Cardiac fibroblast (primary cell): ENCODE measurements around the gene LZTFL1.

ENCODE experiments used
- DNase-seq, 2 donors: peaks; one replicate each; pipeline versions ENCODE4 v3.0.0 to v3.0.0-alpha.2; 2010; ENCODE audit warnings: low read depth in 2 of 2
- H3K4me3 ChIP-seq, 2 donors: replicated peaks in 1 of 2; 1 replicate in 1 of 2; 2 replicates in 1 of 2; pipeline ENCODE4 v1.5.1; 2011; ENCODE audit warnings: low read depth in 2 of 2, low read length in 2 of 2, mild to moderate bottlenecking in 2 of 2, moderate library complexity in 1 of 2
- TF ChIP-seq, protein P1 (sequence below): IDR thresholded peaks from one replicate; pipeline ENCODE4 v1.5.1; 2011; ENCODE audit warnings: low read depth, mild to moderate bottlenecking, low read length, inconsistent platforms

Gene LZTFL1

DNA sequence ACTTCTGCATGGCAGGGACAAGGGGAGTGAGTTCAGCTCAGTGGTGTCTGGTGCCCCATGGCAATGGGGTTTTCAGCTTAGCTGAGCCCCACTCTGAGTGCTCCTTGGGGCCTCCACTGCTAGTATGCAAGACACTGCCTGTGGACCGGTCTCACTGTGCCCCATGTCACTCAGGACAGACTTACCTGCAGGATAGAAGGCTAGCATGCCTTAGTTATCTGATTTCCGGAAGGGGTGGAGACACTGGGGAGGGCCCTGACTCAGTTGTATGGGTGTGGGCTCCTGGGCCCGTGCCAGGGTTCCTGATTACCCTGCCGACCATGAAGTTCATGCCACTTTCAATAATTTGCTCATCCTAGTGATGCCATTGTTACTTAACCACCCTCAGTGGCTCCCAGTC is 41.3 kb downstream of the LZTFL1 start:
- TF ChIP-seq, protein P1, sequence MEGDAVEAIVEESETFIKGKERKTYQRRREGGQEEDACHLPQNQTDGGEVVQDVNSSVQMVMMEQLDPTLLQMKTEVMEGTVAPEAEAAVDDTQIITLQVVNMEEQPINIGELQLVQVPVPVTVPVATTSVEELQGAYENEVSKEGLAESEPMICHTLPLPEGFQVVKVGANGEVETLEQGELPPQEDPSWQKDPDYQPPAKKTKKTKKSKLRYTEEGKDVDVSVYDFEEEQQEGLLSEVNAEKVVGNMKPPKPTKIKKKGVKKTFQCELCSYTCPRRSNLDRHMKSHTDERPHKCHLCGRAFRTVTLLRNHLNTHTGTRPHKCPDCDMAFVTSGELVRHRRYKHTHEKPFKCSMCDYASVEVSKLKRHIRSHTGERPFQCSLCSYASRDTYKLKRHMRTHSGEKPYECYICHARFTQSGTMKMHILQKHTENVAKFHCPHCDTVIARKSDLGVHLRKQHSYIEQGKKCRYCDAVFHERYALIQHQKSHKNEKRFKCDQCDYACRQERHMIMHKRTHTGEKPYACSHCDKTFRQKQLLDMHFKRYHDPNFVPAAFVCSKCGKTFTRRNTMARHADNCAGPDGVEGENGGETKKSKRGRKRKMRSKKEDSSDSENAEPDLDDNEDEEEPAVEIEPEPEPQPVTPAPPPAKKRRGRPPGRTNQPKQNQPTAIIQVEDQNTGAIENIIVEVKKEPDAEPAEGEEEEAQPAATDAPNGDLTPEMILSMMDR, result no peak
- no peak overlapping the region for H3K4me3 ChIP-seq
- DNase-seq, result no peak

DNA sequence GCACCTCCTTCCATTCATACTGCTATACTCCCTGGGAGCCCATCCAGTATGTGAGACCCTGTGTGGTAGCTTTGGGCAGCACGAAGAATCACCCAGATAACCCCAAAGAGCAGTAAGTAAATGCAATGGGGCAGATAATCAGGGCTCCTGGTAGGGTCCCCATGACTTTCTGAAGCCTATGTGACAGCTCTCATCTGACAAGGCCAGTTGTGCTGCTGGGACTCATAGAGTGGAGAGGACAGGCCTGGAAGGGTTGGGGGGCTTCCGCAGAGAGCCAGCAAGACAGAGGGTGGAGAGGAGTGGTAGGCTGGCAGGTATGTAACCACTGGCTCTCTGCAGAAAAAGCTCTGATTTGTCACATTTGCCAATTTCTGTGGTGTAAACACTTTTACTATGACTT is 42.3 kb downstream of the LZTFL1 start:
- TF ChIP-seq, protein P1, result no peak
- DNase-seq, result no peak
- H3K4me3 ChIP-seq, result no peak overlapping the region

DNA sequence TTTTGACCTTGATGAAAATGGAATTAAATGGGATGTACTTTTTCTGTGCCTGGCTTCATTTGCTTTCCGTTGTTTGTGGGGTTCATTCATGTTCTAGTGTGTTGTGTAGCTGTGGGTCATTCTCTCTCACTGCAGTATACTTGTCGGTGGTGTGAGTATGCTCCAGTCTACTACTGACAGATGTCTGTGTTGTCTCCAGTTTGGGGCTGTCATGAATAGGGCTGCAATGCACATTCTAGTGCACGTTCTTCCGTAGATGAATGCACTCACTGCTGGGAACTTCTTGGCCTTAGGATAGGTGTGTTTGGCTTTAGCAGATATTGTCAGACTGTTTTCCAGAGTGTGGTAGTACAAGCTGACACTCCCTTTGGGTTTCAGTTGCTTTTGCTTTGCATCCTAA is 43.9 kb downstream of the LZTFL1 start:
- TF ChIP-seq, protein P1, result no peak
- no peak for DNase-seq

DNA sequence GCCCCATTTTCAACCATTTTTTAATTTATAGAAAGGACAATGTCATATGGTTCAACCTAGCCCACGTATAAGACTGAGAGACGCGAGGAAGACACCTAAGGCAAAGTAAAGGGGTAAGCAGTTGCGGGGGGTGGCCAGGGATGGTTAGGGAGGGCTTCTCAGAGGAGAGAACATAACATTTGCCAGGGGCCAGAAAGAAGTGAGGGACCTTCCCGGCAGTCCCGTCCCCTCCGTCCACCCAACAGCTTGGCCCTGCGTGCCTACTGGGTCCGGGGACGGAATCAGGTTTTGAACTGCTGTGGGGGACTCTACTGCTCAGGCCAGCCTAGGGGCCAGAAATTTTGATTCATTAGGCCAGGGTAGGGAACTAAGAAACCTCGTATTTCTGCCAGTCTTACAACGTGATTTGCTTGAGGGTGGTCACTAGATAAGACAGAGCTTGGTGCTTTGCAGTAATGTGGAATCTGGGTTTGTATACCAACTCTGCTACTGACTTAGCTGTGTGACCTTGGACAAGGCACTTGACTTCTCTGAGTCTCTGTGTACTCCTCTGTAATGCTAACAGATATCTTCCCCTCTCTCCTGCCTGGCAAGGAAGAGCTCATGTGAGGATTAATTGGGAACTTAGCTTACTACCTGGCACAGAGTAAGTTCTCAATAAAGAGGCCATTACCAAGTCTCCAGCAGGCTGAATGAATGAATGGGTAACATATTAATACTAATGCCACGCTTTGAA is 44.8 kb downstream of the LZTFL1 start:
- no peak for DNase-seq
- TF ChIP-seq, protein P1, result no peak
- no peak overlapping the region for H3K4me3 ChIP-seq

More for the DNA sequence above, 43.9 kb downstream of the LZTFL1 start:
- no peak overlapping the region for H3K4me3 ChIP-seq

DNA sequence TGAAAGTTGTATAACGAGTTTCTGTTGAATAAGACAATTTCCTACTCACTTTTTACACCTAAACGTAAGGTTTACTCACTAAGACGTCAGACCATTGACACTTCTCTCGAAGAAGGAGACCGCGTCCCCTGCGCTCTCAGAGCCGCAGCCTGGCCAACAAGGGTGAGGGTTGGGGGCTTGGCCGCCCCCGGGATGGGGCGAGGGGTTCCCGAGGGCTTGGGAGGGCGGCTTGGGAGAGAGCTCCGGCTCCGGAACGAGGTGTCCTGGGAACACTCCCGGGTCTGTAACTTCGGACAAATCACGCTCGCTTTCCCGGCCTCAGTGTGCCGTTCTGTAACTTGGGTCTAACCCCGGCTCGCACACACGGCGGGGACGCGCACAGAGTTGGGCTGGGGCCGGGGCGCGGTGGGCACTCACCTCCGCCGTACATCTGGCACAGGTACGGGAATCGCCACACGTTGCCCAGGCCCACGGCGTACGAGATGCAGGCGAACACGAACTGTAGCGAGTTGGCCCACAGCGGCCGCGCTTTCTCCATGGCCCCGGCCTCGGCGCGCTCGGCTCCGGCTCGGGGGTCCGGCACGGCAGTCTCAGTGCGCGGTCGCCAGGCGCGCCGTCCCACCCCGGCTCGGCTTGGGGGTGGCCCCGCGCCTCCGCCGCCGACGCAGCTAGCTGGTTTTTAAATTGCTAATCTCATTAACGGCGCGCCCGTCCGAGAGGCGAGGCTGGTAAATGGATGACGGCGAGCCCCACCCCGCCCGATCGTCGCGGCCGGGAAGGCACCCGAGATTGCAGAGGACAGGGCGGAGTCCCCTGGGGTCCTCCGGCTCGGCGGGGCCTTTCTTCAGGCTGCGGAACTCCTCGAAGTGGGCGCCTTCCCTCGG is 45.8 kb downstream of the LZTFL1 start, which contains the start of gene SLC6A20:
TSS of gene SLC6A20 (minus strand) at position 655 of the 884 bp plus-strand sequence. CDS start at position 538, 117 bp downstream.
- TF ChIP-seq, protein P1, result no peak
- no peak for DNase-seq
- peak within 1 kb of the TSS in 1 of 2 donors; percentile 23 for H3K4me3 ChIP-seq

DNA sequence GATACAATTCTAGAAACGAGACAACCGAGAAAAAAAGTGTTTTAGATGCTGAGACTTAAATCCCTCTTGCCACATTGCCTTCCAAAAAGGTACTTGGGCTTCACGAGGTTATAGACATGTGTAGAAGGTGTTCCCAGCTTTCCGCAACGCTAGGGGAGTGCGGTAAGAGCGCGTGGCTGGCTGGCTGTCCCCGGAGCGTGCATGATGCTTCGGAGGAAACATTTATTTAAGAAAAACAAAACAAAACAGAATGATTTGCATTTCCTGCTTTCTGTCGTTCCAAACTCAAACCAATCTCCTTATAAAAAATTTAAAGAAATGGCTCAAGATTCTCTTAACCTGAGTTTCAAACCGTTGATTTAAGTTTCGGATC is 46.4 kb downstream of the LZTFL1 start:
- DNase-seq, result peak in 1 of 2 donors; percentile 21
- H3K4me3 ChIP-seq, result no peak overlapping the region

More for the DNA sequence above, 46.4 kb downstream of the LZTFL1 start:
- TF ChIP-seq, protein P1, result no peak
